Kidney epithelial cell (primary cell): Measurements from ENCODE around the gene ECI2. TPM values are rescaled to one million over a fixed set of nuclear protein-coding genes. Genes with fewer than 3 reads are reported as not detected.
"Not testable (repeated sequence)": the region's sequence is repeated elsewhere in the genome, so short reads cannot be mapped to it uniquely, and the experiment has no call there.

Experiments
- DNase-seq: peaks from one replicate; pipeline ENCODE4 v3.0.0-alpha.2; 2010; ENCODE audit warnings: low read depth
- H3K27me3 ChIP-seq: 2 replicates; pipeline ENCODE4 v1.6.0; 2011; ENCODE audit warnings: low read length; ENCODE audit not compliant: control insufficient read depth, insufficient read depth
- H3K36me3 ChIP-seq: 2 replicates; pipeline ENCODE4 v1.5.1; 2011; ENCODE audit warnings: low read length; ENCODE audit not compliant: control insufficient read depth, insufficient read depth
- H3K4me3 ChIP-seq: 2 replicates; pipeline ENCODE4 v1.5.1; 2011; ENCODE audit warnings: low read depth, mild to moderate bottlenecking, control low read depth, low read length
- total RNA-seq: library from RNA; depleted of rRNA; stranded (reverse); fragments of >200 nt; gene quantifications from 2 replicates; pipeline ENCODE4 v1.2.3, GENCODE V29; 2015
- TF ChIP-seq, protein P1 (sequence below): IDR thresholded peaks from 2 replicates; pipeline ENCODE4 v1.5.1; 2011; ENCODE audit warnings: mild to moderate bottlenecking, moderate library complexity, low read length, control low read depth, inconsistent platforms; ENCODE audit not compliant: insufficient read depth, poor library complexity, severe bottlenecking

The ECI2 gene
- total RNA-seq, 1 donor from 2014 or later: 43.4 TPM

DNA sequence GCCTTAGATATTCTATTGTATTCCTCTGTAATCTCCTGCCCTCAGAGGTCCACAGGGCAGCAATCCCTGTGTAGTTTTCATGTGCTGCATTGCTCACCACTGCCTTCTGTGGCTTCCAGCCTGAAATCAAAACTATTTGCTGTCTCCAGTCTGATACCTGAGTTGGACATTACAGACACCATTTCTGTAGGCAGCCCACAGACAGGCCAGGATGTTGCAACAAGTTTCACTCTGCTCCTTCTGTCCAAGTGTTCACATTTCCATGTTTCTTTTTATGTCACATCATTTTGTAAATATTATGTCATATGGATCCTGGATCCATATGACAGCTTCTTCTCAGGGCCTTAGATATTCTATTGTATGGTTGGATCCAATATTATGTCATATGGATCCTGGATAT lies 21.7 kb downstream of the ECI2 start:
- H3K27me3 ChIP-seq: no peaks in the 10 kb centered on the region
- DNase-seq: no peak
- peaks cover 1% of the 10 kb centered on the region for H3K36me3 ChIP-seq
- no peak overlapping the region for H3K4me3 ChIP-seq
- TF ChIP-seq, protein P1, sequence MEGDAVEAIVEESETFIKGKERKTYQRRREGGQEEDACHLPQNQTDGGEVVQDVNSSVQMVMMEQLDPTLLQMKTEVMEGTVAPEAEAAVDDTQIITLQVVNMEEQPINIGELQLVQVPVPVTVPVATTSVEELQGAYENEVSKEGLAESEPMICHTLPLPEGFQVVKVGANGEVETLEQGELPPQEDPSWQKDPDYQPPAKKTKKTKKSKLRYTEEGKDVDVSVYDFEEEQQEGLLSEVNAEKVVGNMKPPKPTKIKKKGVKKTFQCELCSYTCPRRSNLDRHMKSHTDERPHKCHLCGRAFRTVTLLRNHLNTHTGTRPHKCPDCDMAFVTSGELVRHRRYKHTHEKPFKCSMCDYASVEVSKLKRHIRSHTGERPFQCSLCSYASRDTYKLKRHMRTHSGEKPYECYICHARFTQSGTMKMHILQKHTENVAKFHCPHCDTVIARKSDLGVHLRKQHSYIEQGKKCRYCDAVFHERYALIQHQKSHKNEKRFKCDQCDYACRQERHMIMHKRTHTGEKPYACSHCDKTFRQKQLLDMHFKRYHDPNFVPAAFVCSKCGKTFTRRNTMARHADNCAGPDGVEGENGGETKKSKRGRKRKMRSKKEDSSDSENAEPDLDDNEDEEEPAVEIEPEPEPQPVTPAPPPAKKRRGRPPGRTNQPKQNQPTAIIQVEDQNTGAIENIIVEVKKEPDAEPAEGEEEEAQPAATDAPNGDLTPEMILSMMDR: no peak

DNA sequence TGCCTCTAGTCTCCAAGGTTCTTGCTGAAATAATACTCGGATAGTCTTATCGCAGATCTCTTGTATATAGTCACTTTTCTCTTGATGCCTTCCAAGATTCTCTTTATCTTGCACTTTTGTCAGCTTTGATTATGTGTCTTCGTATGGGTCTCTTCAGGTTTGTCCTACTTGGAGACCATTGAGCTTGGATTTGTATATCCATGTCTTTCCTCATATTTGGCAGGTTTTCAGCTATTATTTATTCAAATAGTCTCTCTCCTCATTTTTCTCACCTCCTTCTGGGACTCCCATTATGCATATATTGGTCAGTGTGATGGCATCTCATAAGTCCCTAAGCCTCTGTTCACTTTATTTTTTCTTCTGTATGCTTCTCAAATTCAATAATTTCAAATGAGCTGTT lies 23.0 kb downstream of the ECI2 start:
- H3K27me3 ChIP-seq: no peaks in the 10 kb centered on the region
- TF ChIP-seq, protein P1: no peak

DNA sequence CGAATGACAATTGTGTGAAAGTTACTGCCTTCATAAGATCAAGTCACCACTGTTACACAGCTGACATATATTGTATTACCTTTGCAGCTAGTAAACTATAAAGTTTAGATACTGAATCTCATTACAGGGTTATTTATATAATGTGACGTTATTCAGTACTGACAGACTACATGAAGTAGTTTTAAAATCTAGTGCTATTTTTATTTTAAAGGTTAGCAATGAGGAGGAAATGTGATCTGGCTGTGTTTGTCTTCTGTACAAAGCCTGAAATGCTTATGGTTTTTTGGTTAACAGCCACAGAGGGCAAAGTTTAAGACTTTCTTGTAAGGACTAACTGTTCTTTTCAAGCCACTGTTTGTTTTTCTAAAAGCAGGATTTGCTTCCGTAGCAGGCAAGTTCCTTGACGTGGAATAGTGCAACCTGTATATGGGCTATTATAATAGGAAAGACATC lies 26.0 kb downstream of the ECI2 start:
- H3K4me3 ChIP-seq, H3K27me3 ChIP-seq, H3K36me3 ChIP-seq, DNase-seq: not testable (repeated sequence)

More for the DNA sequence above, 23.0 kb downstream of the ECI2 start:
- peaks cover 1% of the 10 kb centered on the region for H3K36me3 ChIP-seq
- H3K4me3 ChIP-seq: no peak overlapping the region
- no peak for DNase-seq

DNA sequence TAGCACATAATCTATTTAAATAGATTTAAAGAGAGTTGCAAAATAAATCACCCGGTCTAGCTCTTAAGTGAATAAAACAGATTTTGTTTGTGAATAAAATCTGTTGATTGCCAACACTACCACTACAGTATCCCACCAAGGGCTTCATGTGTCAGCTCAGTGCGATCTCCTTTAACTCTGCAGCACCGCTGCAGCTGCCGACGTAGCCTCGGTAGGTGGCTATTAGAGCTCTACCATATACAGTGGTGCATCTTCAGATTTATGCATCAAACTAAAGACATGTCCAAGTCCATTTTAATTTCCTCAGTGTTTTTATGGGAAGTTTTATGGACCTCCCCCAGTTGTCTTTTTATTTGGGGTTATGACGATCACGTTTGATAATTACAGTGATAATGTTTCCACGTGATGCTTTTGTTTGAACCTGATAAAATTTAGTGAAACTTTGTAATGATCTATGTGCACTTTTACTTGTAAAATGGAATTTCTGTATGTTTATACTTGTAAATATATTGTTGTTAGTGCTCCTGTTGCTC lies 26.7 kb downstream of the ECI2 start:
- no peak overlapping the region for H3K4me3 ChIP-seq
- no peaks in the 10 kb centered on the region for H3K36me3 ChIP-seq
- H3K27me3 ChIP-seq: no peaks in the 10 kb centered on the region

DNA sequence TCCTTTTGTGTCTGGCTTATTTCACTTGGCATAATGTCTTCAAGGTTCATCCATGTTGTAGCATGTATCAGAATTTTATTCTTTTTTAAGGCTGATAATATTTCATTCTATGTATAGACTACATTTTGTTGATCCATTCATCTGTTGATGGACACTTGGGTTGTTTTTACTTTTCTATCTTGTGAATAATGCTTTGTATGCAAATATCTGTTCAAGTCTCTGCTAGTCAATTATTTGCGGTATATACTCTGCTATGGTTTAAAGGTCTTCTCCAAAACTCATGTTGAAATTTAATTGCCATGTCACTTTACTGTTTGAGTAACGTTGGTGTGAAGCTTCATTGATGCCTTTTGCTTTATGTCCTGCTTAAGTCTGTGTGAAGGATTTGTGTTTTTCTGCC lies 27.5 kb downstream of the ECI2 start:
- H3K4me3 ChIP-seq: no peak overlapping the region
- TF ChIP-seq, protein P1: no peak
- DNase-seq: no peak
- no peaks in the 10 kb centered on the region for H3K36me3 ChIP-seq
- no peaks in the 10 kb centered on the region for H3K27me3 ChIP-seq

More for the DNA sequence above, 26.7 kb downstream of the ECI2 start:
- no peak for DNase-seq
- TF ChIP-seq, protein P1: no peak

DNA sequence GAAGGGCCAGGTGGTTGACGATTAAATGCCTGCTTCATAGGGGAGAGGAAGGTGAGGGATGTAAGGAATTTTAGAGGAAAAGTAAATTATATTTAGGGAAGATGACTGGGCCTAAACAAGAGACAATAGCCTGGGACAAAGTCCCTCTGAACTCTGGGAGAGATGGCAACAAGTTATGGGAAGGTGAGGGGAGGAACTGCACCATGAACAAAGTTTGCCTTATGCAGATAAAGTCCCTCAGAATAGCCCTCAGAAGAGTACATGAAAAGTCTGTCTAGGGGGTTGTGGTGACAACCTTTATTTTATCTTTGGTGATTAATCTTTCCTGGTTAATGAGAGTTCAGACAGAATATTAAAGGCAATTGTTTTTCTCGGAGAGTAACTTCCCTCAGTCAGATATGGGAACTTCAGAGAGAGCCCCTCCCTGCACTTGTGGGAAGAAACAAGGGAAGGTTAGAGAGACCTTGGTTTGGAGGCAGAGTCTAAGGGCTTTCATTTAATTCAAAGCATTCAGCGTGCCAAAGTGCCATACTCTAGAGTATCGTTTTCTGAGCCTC lies 29.3 kb downstream of the ECI2 start:
- Histone ChIP-seq H3K27me3 (no peaks in the 10 kb centered on the region), H3K4me3 (no peak overlapping the region), H3K36me3 (no peaks in the 10 kb centered on the region)
- TF ChIP-seq, protein P1: no peak
- DNase-seq: no peak
